GM18502 (cell line): ENCODE results near the gene RRP1.

Experiments
- ATAC-seq: cut with Tn5 transposase; IDR thresholded peaks from one replicate; pipeline ENCODE4 v1.9.1; 2021; ENCODE audit warnings: mild to moderate bottlenecking; ENCODE audit not compliant: unreplicated experiment, poor library complexity

Gene RRP1

GRCh38 chr21:43758111-43758641 is 31.2 kb upstream of the RRP1 start:
- no peak for ATAC-seq

DNA sequence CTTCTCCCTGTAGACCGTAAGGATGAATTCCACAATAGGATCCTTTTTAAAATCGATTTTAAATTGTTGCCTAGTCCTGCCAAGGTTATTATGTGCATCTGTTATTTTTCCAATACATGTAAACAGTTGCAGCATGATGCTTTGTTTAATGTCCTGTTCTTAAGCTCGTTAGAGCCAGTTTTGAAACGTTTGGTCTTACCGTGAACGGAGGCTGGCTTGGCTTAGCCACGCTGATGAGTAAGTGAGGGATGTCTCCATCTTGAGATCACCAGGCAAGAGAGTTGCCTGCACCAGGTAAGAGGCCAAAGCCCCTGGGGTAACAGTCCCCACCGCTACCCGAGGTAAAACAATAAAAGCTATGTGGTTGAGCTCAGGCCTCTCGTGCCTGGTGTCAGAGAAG is 30.6 kb upstream of the RRP1 start:
- no peak for ATAC-seq

- ATAC-seq, result no peak
Observed at GRCh38 chr21:43759651-43760050, 29.7 kb upstream of the RRP1 start.

DNA sequence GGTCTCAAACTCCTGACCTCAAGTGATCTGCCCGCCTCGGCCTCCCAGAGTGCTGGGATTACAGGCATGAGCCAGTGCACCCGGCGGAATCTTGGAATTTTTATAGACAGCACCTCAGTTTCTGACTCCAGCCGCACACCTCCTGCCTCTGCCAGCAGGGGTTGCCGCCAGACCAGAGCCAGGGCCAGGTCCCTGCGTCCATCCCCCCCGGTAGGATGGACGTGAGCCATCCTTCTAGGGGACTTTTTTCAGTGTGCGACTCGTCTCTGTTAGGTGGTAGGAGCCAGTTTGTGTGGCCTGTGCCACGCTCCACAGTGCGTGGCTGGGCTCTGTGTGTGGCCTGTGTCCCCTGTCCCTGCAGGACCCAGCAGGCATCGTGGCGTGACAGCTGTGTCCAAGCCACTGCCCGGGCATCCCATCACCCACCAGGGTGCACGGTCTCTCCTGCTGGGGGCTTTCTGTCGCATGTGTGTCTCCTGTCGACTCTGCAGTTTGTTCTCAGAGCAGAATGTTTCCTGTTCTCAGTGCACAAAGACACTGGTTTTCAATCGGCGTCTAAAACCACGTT is 28.9 kb upstream of the RRP1 start:
- ATAC-seq, result no peak

DNA sequence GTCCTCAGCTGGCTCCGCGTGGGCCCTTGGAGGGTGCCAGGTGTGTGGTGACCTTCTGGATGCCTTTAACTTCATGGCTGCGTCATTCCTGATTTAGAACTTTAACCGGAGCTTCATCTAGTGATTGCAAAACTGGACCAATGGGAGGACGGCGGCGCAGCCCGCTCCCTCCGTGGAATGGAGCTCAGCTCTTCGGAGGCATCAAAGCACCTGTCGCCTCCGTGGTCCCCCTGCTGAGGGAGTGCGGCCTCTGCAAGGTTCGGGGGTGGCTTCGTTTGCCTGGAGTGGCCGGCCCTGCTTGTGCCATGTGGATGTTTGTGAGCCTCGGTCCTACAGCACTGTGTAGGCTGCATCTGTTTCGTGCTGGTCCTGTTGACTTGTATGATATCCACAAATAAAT is 27.5 kb upstream of the RRP1 start:
- ATAC-seq, result no peak

GRCh38 chr21:43762303-43763128 is 26.9 kb upstream of the RRP1 start:
- no peak for ATAC-seq

DNA sequence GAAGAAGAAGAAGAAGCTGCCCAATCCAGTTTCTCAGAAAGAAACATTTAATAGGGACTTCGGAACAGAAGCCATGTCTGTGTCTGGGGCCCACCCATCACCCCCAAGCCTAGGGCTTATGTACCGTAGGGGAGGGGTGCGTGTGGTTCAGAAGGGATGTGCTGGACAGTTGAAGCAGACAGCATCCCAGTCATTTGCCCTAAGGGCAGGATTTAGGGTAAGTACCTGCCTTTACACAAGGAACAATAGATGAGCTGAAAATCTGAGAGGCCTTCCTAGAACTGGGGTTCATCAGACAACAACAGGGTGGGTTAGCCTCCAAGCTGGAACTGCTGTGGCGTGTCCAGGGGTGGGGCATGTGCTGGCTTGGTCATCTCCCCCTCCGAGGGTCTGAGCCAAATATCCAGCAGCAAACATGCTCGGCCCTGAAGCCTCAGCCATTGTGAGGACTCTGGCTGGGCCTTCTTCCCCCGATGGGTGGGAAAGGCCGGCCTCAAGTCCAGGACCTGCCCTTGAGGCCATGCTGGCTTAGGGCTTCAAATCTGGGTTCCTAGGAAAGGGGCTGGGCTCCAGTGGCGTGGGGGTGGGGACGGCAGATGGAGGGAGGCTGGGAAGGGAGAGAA is 25.4 kb upstream of the RRP1 start:
- no peak for ATAC-seq

DNA sequence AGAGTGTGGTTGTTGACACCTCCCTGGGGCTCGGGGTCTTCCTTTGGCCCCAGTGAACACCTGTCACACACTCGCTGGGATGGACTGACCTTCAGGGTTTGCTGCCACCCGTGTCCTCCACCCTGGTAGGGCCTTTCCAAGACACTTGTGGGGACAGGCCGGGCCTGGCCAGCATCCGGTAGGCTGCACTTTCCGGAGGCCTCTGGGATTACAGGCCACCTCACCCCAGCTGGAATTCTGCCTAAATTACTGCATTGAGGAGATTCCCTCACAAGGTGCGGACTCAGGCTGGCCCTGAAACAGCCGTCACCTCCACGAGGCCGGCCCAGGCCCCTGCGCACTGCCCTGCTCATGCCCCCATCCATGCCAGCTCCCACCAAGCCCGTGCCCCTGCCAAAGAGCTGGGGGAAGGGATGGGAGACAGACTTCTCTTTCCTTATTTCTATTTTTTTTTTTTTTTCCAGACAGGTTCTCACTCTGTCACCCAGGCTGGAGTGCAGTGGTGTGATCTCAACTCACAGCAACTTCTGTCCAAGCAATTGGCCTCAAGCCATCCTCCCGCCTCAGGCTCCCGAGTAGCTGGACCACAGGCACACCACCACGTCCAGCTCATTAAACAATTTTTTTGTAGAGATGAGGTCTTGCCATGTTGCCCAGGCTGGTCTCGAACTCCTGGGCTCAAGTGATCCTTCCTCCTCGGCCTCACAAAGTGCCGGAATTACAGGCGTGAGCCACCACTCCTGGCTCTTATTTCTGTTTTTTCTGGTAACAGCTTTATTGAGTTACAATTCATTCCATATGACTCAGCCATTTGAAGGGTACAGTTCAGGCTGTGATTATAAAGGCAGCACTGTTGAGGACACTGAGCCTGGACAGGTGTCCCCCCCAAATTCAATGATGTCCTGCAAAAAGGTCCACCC is 24.5 kb upstream of the RRP1 start:
- no peak for ATAC-seq

GRCh38 chr21:43766734-43767497 is 22.5 kb upstream of the RRP1 start:
- ATAC-seq, result no peak

DNA sequence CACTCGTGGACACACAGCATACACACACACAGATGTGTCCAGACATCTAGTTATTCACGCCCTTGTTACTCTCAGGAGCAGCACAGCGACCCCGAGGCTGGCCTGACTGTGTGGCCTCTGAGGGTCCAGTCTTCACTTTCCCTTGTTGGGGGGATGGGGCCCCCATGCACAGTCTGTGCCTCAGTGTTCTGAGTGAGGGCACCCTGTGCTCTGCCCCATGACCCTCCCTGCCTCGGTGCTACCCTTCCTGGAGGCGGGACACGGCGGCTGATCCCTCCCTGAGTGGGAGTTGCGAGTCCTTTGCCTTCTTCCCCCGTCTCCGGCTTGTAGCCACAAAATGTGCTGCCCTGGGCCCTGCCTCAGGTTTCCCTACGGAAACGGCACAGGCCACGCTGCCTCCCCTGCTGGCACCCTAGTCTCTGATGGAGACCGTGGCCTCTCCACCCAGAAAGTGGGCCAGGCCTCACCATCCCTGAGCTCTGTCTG is 21.8 kb upstream of the RRP1 start:
- no peak for ATAC-seq

DNA sequence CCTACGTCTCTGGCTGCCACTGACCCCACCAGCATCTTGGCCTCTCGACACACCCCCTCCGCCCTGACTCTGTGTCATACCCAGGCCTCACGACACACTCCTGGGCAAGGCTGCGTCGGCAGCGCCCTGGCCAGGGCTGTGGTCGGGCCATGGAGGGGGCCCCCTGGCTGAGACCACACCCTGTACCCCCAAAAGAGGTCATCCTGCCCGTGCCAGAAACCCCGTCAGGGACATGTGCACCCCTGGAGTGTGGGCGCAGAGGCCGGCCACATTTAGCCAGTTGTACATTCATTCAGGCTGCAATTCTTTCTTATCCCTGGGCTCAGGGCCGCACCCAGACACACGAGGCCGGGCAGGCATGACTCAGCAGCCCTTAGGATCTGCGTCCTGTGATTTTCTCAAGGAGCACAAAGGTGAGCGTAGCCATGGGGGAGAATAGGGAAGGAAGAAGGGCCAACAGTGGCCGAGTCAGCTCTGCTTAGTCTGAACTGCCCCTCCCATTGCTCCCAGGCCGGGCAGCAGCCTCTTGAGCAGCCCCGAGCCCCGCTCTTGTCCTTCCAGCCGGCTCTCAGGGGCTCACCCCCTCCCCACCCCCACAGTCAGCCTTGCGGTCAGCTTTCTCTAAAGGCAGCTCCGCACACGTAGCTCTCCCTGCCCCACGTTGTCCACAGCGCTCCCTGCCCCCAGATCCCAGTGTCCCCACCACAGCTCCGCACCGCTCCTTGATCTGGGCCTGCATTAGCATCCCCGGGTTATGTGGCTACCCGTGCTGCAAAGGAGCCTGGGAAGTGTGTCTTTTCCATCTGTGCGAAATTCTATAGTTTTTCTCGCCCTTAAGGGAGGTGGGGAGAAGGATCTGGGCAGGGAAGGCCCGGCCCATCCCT is 21.2 kb upstream of the RRP1 start:
- ATAC-seq, result no peak

- no peak for ATAC-seq
Observed at GRCh38 chr21:43768868-43769167, 20.6 kb upstream of the RRP1 start.

GRCh38 chr21:43769325-43769958 is 19.9 kb upstream of the RRP1 start:
- no peak for ATAC-seq

DNA sequence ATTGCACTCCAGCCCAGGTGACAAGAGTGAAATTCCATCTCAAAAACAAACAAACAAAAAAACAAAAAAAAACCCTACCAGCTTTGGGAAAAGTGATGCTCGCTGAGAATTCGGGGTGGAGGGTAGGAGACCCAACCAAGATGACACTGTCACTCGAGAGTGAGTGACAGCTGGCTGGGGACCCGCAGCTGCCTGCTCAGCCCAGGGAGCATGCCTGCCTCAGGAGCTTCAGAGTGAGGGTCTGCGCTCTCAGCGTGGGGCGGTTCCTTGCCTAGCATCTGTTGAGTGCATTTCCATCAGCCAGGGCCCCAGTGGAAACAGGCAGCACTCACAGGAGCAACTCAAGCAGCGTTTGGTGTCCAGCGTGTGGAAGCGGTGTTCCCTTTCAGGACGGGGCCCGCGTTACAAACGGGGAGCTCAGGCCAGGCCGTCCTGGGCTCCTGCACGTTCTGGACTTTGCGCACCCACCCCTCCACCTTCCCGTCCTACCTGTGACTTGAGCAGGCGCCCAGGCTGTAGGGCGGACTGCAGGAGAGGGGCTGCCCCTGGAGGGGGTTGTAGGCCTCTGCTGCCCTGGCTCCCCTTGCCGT is 19.2 kb upstream of the RRP1 start:
- no peak for ATAC-seq

GRCh38 chr21:43771199-43771675 is 18.1 kb upstream of the RRP1 start:
- no peak for ATAC-seq

DNA sequence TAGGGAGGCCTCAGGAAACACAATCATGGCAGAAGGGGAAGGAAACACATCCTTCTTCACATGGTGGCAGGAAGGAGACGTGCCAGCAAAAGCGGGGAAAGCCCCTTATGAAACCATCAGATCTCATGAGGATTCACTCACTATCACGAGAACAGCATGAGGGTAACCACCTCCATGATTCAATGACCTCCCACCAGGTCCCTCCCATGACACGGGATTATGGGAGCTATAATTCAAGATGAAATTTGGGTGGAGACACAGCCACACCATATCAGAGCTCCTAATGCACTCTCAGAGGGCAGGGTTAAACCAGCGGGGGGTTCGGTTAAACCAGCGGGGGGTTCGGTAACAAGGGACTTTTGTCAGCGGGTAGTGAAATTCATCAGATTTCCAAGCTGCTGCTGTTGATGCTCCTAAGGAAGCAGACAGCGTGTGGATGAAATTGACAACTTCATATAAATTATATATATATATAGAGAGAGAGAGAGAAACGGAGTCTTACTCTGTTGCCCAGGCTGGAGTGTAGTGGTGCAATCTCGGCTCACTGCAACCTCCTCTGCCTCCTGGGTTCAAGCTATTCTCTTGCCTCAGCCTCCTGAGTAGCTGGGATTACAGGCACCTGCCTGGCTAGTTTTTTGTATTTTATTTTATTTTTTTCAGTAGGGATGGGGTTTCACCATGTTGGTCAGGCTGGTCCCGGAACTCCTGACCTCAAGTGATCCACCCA is 17.5 kb upstream of the RRP1 start:
- no peak for ATAC-seq

DNA sequence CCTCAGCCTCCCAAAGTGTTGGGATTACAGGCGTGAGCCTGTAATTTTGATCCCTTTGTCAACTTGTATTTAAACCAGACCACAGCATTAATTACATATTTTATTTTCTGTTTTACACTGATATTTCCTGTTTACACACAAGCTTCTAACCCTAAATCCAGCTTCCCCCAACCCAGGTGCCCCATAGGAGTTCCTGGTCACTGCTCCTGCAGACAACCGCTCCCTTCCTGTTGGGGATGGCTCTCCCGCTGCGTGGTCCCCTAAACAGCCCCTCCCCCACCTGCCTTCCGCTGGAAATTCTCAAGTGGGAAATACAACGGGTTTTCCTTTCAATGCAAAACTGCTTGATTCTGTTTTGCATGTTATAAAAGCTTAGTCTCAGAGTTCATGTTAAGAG is 17.0 kb upstream of the RRP1 start:
- ATAC-seq, result no peak
